Neural cell (in vitro differentiated cells): ENCODE data around the gene DSCAML1.

ENCODE experiments used
- CTCF ChIP-seq: fragments of 450-650 bp; IDR thresholded peaks from 2 replicates; pipeline ENCODE4 v1.5.1; 2014; ENCODE audit warnings: antibody characterized with exemption, mild to moderate bottlenecking, moderate library complexity; ENCODE audit not compliant: poor library complexity, severe bottlenecking
- EP300 ChIP-seq: fragments of 450-650 bp; conservative IDR thresholded peaks from 2 replicates; pipeline ENCODE4 v1.6.1; 2014; ENCODE audit warnings: antibody characterized with exemption, mild to moderate bottlenecking, moderate library complexity; ENCODE audit not compliant: poor library complexity, severe bottlenecking
- POLR2AphosphoS5 ChIP-seq: IDR thresholded peaks from 2 replicates; pipeline ENCODE4 v1.6.1; 2012
- RAD21 ChIP-seq: fragments of 450-650 bp; conservative IDR thresholded peaks from 2 replicates; pipeline ENCODE4 v1.6.1; 2014; ENCODE audit warnings: antibody characterized with exemption, mild to moderate bottlenecking, moderate library complexity
- REST ChIP-seq: IDR thresholded peaks from 2 replicates; pipeline ENCODE4 v1.6.1; 2012; ENCODE audit warnings: borderline replicate concordance

- TF ChIP-seq CTCF, result no peak
- no peak for TF ChIP-seq REST
- TF ChIP-seq RAD21, result no peak
- TF ChIP-seq POLR2AphosphoS5, result no peak
- TF ChIP-seq EP300, result no peak
Observed at GRCh38 chr11:117572671-117573070, 224.3 kb downstream of the DSCAML1 start.
